Tibial artery (tissue), 4 donors: ENCODE measurements around the gene SUGCT.
"Not testable (repeated sequence)": the region's sequence is repeated elsewhere in the genome, so short reads cannot be mapped to it uniquely, and the experiment has no call there.

Source experiments
- DNase-seq, 2 donors: peaks; one replicate each; pipeline ENCODE4 v3.0.0-alpha.2; 2019
- H3K27ac ChIP-seq, 2 donors: fragments of 200-600 bp; sonication (generic) in 1 of 2; 1 replicate in 1 of 2; 2 replicates in 1 of 2; pipeline ENCODE4 v1.5.1; 2018 to 2019; ENCODE audit warnings: mild to moderate bottlenecking in 1 of 2
- H3K27me3 ChIP-seq, 2 donors: fragments of 200-600 bp; sonication (generic) in 1 of 2; one replicate each; pipeline versions ENCODE4 v1.5.1 to v1.6.0; 2016 to 2019
- H3K36me3 ChIP-seq, 3 donors: fragments of 200-600 bp; sonication (generic) in 2 of 3; one replicate each; pipeline ENCODE4 v1.5.1; 2016 to 2019; ENCODE audit warnings: mild to moderate bottlenecking in 2 of 3
- H3K4me1 ChIP-seq, 4 donors: fragments of 200-600 bp; sonication (generic) in 2 of 4; 1 replicate in 3 of 4; 2 replicates in 1 of 4; pipeline ENCODE4 v1.5.1; 2016 to 2019
- H3K4me3 ChIP-seq, 2 donors: fragments of 200-600 bp; sonication (generic) in 1 of 2; 1 replicate in 1 of 2; 2 replicates in 1 of 2; pipeline ENCODE4 v1.5.1; 2018 to 2019; ENCODE audit warnings: mild to moderate bottlenecking in 2 of 2
- H3K9me3 ChIP-seq, 3 donors: fragments of 200-600 bp; sonication (generic) in 1 of 3; one replicate each; pipeline ENCODE4 v1.5.1; 2016 to 2019
- CTCF ChIP-seq, 2 experiments: fragments of 200-600 bp in 1 of 2; fragments of 450-650 bp in 1 of 2; IDR thresholded peaks; one replicate each; pipeline ENCODE4 v1.5.1; 2017 to 2019; ENCODE audit warnings: antibody characterized with exemption in 2 of 2, mild to moderate bottlenecking in 1 of 2, moderate library complexity in 1 of 2
- intact Hi-C: fragments of 100-400 bp; cut with DNase I; formaldehyde crosslinking; loops from one replicate; pipeline ENCODE4 v1.15.0; 2023; ENCODE audit warnings: low total_unique reads

Gene SUGCT

GRCh38 chr7:40619647-40620046 lies 484.8 kb downstream of the SUGCT start:
- no peak for DNase-seq
- Histone ChIP-seq H3K4me1 (peaks cover 0 to 23% (median 0%) of the 10 kb centered on the region in 4 donors), H3K36me3 (no peaks in the 10 kb centered on the region), H3K27me3 (no peaks in the 10 kb centered on the region), H3K9me3 (no peaks in the 10 kb centered on the region), H3K27ac (no peak overlapping the region), H3K4me3 (no peak overlapping the region)
- intact Hi-C loops: no loop called here
- TF ChIP-seq CTCF (IDR thresholded peaks at IDR 0.05): no peak

GRCh38 chr7:40621592-40621998 lies 486.8 kb downstream of the SUGCT start:
- no peak overlapping the region for H3K4me3 ChIP-seq
- H3K27ac ChIP-seq: no peak overlapping the region
- intact Hi-C loops: no loop called here
- H3K9me3 ChIP-seq: no peaks in the 10 kb centered on the region
- TF ChIP-seq CTCF (IDR thresholded peaks at IDR 0.05): no peak
- no peaks in the 10 kb centered on the region for H3K27me3 ChIP-seq
- H3K4me1 ChIP-seq: peaks cover 0 to 36% (median 0%) of the 10 kb centered on the region in 4 donors
- H3K36me3 ChIP-seq: no peaks in the 10 kb centered on the region
- no peak for DNase-seq

GRCh38 chr7:40622941-40623501 lies 488.2 kb downstream of the SUGCT start:
- Histone ChIP-seq H3K4me1 (peaks cover 0 to 49% (median 0%) of the 10 kb centered on the region in 4 donors), H3K4me3 (no peak overlapping the region), H3K36me3 (no peaks in the 10 kb centered on the region), H3K27me3 (no peaks in the 10 kb centered on the region), H3K9me3 (no peaks in the 10 kb centered on the region), H3K27ac (no peak overlapping the region)
- DNase-seq: no peak
- TF ChIP-seq CTCF (IDR thresholded peaks at IDR 0.05): no peak
- intact Hi-C loops: no loop called here

- no peak for DNase-seq
- H3K4me1 ChIP-seq: peaks cover 0 to 49% (median 0%) of the 10 kb centered on the region in 4 donors
- H3K9me3 ChIP-seq: no peaks in the 10 kb centered on the region
- H3K4me3 ChIP-seq: no peak overlapping the region
- intact Hi-C loops: no loop called here
- H3K36me3 ChIP-seq: no peaks in the 10 kb centered on the region
- TF ChIP-seq CTCF (IDR thresholded peaks at IDR 0.05): no peak
- H3K27me3 ChIP-seq: no peaks in the 10 kb centered on the region
- no peak overlapping the region for H3K27ac ChIP-seq
Measured at GRCh38 chr7:40623863-40624262, 489.1 kb downstream of the SUGCT start.

GRCh38 chr7:40627361-40627760 lies 492.6 kb downstream of the SUGCT start:
- H3K36me3 ChIP-seq, H3K27ac ChIP-seq, H3K9me3 ChIP-seq, H3K4me3 ChIP-seq, DNase-seq, H3K27me3 ChIP-seq, intact Hi-C loops: not testable (repeated sequence)
- peaks cover 0 to 36% (median 0%) of the 10 kb centered on the region in 4 donors for H3K4me1 ChIP-seq

- Histone ChIP-seq H3K27me3 (no peaks in the 10 kb centered on the region), H3K27ac (no peak overlapping the region), H3K4me3 (no peak overlapping the region), H3K4me1 (peaks cover 0 to 26% (median 0%) of the 10 kb centered on the region in 4 donors), H3K36me3 (no peaks in the 10 kb centered on the region), H3K9me3 (no peaks in the 10 kb centered on the region)
- DNase-seq: no peak
- intact Hi-C loops: no loop called here
- TF ChIP-seq CTCF (IDR thresholded peaks at IDR 0.05): no peak
Measured at GRCh38 chr7:40629891-40630290, 495.1 kb downstream of the SUGCT start.
